PC-9 (cell line): ENCODE measurements around the gene IL1RL1. TPM values are rescaled to one million over a fixed set of nuclear protein-coding genes. Genes with fewer than 3 reads are reported as not detected.

Source experiments
- BruUV-seq: library from RNA; stranded (reverse); fragments of 400-500 nt; replicated peaks from 2 replicates; lab custom pipeline; 2021; lab: Mats Ljungman, UMichigan
- CTCF ChIA-PET: fragments of 300-600 bp; sonication (Branson Sonifier 250); formaldehyde crosslinking; loops from one replicate; lab custom pipeline; 2022; ENCODE audit warnings: antibody characterized with exemption; lab: Charles Lee
- POLR2A ChIA-PET: fragments of 300-600 bp; sonication (Branson Sonifier 250); formaldehyde crosslinking; loops from one replicate; lab custom pipeline; 2022; ENCODE audit warnings: antibody characterized with exemption; ENCODE audit not compliant: unreplicated experiment; lab: Charles Lee
- DNase-seq, 2 experiments: peaks; one replicate each; pipeline versions ENCODE4 v3.0.0 to v3.0.0-alpha.2; 2015 to 2022; ENCODE audit warnings: mixed read lengths in 1 of 2
- H2AFZ ChIP-seq: fragments of 200-600 bp; sonication (generic); 2 replicates; pipeline ENCODE4 v1.8.1; 2017; ENCODE audit warnings: antibody characterized with exemption
- H3F3A ChIP-seq: fragments of 200-600 bp; sonication (generic); 2 replicates; pipeline ENCODE4 v1.8.1; 2017; ENCODE audit warnings: antibody characterized with exemption, mild to moderate bottlenecking, low read depth; ENCODE audit not compliant: insufficient read depth
- H3K27ac ChIP-seq: fragments of 200-600 bp; sonication (generic); 2 replicates; pipeline ENCODE4 v1.6.1; 2016; ENCODE audit warnings: mixed run types
- H3K27me3 ChIP-seq: fragments of 200-600 bp; sonication (generic); 2 replicates; pipeline ENCODE4 v1.6.1; 2016; ENCODE audit warnings: low read depth, mixed run types; ENCODE audit not compliant: insufficient read depth
- H3K36me3 ChIP-seq: fragments of 200-600 bp; sonication (generic); 2 replicates; pipeline ENCODE4 v1.6.1; 2016; ENCODE audit warnings: low read depth, mixed run types
- H3K4me1 ChIP-seq: fragments of 200-600 bp; sonication (generic); replicated peaks from 2 replicates; pipeline ENCODE4 v1.6.1; 2016; ENCODE audit warnings: mixed run types; ENCODE audit not compliant: insufficient read depth
- H3K4me2 ChIP-seq: fragments of 200-600 bp; sonication (generic); 2 replicates; pipeline ENCODE4 v1.6.1; 2017; ENCODE audit warnings: mixed run types
- H3K4me3 ChIP-seq: fragments of 200-600 bp; sonication (generic); 2 replicates; pipeline ENCODE4 v1.6.1; 2016; ENCODE audit warnings: mixed run types
- H3K79me2 ChIP-seq: fragments of 200-600 bp; sonication (generic); 2 replicates; pipeline ENCODE4 v1.6.1; 2017; ENCODE audit warnings: low read depth, mixed run types
- H3K9me2 ChIP-seq: fragments of 200-600 bp; sonication (generic); 2 replicates; pipeline ENCODE4 v1.8.1; 2017; ENCODE audit warnings: mild to moderate bottlenecking; ENCODE audit not compliant: insufficient read depth
- H3K9me3 ChIP-seq: fragments of 200-600 bp; sonication (generic); 2 replicates; pipeline ENCODE4 v1.8.1; 2016; ENCODE audit warnings: low read depth; ENCODE audit not compliant: insufficient read depth
- H4K20me1 ChIP-seq: fragments of 200-600 bp; sonication (generic); 2 replicates; pipeline ENCODE4 v1.8.1; 2017; ENCODE audit not compliant: insufficient read depth
- CTCF ChIP-seq: fragments of 200-600 bp; sonication (generic); conservative IDR thresholded peaks from 2 replicates; pipeline ENCODE4 v1.6.1; 2017; ENCODE audit warnings: mixed run types, antibody characterized with exemption, mild to moderate bottlenecking, moderate library complexity
- EZH2 ChIP-seq: fragments of 200-600 bp; sonication (generic); IDR thresholded peaks from 2 replicates; pipeline ENCODE4 v1.8.0; 2017; ENCODE audit warnings: antibody characterized with exemption, low read depth
- intact Hi-C: fragments of 100-400 bp; cut with micrococcal nuclease; formaldehyde crosslinking; loops from one replicate; pipeline ENCODE4 v1.10.0; 2022; ENCODE audit not compliant: unreplicated experiment
- total RNA-seq: library from RNA; stranded (reverse); gene quantifications from 2 replicates; pipeline ENCODE4 v1.2.3, GENCODE V29; 2021

Gene IL1RL1
- total RNA-seq, 1 experiment from 2014 or later, result 1.7 TPM

GRCh38 chr2:102366406-102367112 lies 55.2 kb downstream of the IL1RL1 start:
- ChIA-PET CTCF (no interaction called here), POLR2A (no interaction called here)
- Histone ChIP-seq H3K36me3 (peaks cover 20% of the 10 kb centered on the region), H3K79me2 (no peaks in the 10 kb centered on the region), H3K9me2 (no peaks in the 10 kb centered on the region), H3K27me3 (no peaks in the 10 kb centered on the region), H2AFZ (no peak overlapping the region), H3K27ac (no peak overlapping the region), H3K9me3 (peaks cover 22% of the 10 kb centered on the region), H3K4me1 (peaks cover 3% of the 10 kb centered on the region; the same call in 1 of the 2 replicates), H3K4me3 (no peak overlapping the region), H3F3A (no peaks in the 10 kb centered on the region), H4K20me1 (no peaks in the 10 kb centered on the region), H3K4me2 (no peak overlapping the region)
- intact Hi-C loops, result no loop called here
- TF ChIP-seq EZH2 (no peak), CTCF (no peak)
- no TSS peak for BruUV-seq
- no peak for DNase-seq

DNA sequence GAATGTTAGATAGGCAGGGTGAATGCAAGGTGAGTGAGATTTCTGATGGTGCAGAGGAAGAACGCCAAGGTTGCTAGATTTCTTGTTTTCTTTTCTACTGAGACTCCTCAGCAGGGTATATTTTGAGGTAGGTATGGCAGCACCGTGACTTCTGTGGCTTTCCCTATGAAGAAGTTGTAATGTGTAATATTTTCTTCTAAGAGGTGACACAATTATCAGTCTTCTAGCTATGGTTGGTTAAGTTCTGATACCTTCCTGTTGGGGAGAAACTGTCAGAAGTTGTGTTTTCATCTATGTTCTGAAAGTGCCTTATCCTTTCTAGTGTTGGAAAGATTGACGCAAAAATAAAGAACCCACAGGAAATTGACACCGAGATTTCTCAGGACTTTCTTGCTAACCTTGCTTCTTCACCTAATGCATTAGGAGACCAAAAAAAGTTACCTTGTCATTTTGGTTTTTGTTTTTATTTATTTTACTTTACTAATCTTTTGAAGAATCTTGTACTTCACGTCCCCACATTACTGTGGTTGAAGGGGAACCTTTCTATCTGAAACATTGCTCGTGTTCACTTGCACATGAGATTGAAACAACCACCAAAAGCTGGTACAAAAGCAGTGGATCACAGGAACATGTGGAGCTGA lies 56.1 kb downstream of the IL1RL1 start:
- no peak overlapping the region for H3K27ac ChIP-seq
- H2AFZ ChIP-seq, result no peak overlapping the region
- H3K4me3 ChIP-seq, result no peak overlapping the region
- H3K4me2 ChIP-seq, result no peak overlapping the region
- POLR2A ChIA-PET, result no interaction called here
- TF ChIP-seq EZH2 (no peak), CTCF (no peak)
- no peak for DNase-seq
- no peaks in the 10 kb centered on the region for H3F3A ChIP-seq
- H4K20me1 ChIP-seq, result no peaks in the 10 kb centered on the region
- peaks cover 22% of the 10 kb centered on the region for H3K9me3 ChIP-seq
- no peaks in the 10 kb centered on the region for H3K9me2 ChIP-seq
- H3K27me3 ChIP-seq, result no peaks in the 10 kb centered on the region
- no TSS peak for BruUV-seq
- no peaks in the 10 kb centered on the region for H3K79me2 ChIP-seq
- H3K36me3 ChIP-seq, result peaks cover 20% of the 10 kb centered on the region
- CTCF ChIA-PET, result no interaction called here
- intact Hi-C loops, result no loop called here
- peaks cover 1% of the 10 kb centered on the region; the same call in 1 of the 2 replicates for H3K4me1 ChIP-seq

DNA sequence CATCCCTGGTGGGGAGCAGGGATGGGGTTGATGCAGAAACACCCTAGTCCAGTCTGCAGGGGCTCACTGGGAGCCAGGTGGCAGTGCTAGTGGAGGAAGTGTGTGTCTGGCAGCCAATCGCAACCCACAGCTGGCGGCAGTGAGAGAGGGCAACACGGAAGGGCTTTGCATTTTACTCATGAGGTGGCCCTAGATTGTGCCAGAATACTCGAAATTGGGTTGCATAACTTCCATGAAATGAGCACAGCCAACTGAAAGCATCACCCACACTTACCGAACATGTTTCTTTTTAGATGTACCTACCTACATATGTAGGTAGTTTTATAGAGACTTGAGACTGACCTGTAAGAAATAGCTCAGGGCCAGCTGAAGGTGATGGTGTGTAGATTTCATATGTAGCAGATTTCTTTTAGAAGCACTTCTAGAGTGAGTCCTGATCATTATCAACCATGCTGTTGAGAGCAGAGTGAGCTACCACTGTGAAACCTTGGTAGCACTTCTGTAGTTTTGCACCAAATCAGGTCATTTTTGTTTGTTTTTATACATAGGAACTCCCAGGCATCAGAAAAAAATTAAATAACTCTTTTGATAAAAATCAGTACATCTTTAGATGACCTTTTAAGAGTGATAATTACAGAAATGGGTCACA lies 57.2 kb downstream of the IL1RL1 start:
- Histone ChIP-seq H3K27ac (no peak overlapping the region), H3K9me2 (no peaks in the 10 kb centered on the region), H3F3A (no peaks in the 10 kb centered on the region), H3K9me3 (peaks cover 22% of the 10 kb centered on the region), H3K79me2 (no peaks in the 10 kb centered on the region), H3K4me3 (no peak overlapping the region), H3K4me2 (no peak overlapping the region), H4K20me1 (no peaks in the 10 kb centered on the region), H3K4me1 (no peaks in the 10 kb centered on the region), H2AFZ (no peak overlapping the region), H3K36me3 (peaks cover 20% of the 10 kb centered on the region), H3K27me3 (no peaks in the 10 kb centered on the region)
- no TSS peak for BruUV-seq
- ChIA-PET POLR2A (no interaction called here), CTCF (no interaction called here)
- DNase-seq, result no peak
- intact Hi-C loops, result no loop called here
- TF ChIP-seq EZH2, result no peak
- no peak for TF ChIP-seq CTCF
